Activated T-cell treated with anti-CD3 and anti-CD28 coated beads for 4 hours (primary cell): ENCODE data around the gene SPRR2F.
"Not testable (repeated sequence)": the region's sequence is repeated elsewhere in the genome, so short reads cannot be mapped to it uniquely, and the experiment has no call there.

ENCODE experiments used
- DNase-seq: peaks from one replicate; pipeline ENCODE4 v3.0.0-alpha.2; 2020

Gene SPRR2F, protein sequence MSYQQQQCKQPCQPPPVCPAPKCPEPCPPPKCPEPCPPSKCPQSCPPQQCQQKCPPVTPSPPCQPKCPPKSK

DNA sequence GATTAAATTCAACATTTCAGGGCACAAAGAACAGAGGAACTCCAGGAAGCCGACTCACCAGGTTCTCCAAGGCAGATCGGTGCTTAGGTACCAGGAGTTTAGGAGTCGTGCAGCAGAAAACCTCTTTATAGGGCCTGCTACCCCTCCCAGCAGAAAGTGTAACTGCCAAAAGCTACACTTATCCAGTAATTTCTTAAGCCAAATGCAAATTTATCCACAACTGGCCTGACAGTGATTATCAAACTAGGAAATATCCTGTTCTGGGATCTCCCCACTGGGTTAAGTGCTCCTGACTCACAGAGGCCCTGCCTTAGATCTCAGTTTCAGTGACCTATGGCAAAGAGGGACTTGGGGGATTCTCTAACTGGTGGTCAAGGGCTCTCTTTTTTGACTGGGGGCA, at the start of gene SPRR2F:
Gene SPRR2F (minus strand): TSS at position 101 of the 400 bp plus-strand sequence. CDS start 783 bp downstream, outside the sequence.
- DNase-seq: no peak

DNA sequence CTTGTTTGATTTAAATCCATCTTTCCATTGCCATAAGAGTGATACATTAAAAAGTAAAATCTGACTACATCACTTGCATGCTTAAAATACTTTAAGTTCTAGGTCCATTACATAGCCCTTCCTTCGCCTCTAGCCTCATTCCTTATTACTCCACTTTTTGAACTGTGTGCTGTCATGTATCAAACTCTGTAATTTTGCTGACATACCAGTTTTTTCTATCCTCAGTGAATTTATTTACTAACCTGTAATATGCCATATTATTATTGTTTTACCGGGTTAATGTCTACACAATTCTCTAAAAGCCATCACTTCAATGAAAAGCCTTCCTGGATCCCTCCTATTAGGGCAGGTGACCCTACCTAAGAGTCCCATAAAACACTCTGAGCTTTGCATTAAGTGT, 42.2 kb upstream of the SPRR2F start:
- no peak for DNase-seq

DNA sequence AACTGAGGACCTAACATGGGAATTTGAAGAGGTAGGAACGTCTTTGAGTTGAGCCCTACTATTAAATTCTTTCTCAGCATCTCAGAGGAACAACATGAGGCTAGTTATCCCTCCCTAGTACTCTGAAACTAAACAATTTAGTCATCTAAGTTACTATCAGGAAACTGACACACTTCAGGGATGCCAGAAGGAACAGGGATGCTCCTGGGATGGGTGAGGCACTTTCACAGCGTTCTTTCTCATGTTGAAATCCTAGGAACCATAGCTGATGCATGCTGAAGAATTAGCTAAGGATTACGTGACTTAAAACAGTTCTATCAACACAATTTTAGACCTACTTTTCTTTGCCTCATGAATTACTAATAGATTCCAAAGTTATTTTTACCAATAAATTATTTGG, 39.2 kb upstream of the SPRR2F start:
- DNase-seq: no peak

DNA sequence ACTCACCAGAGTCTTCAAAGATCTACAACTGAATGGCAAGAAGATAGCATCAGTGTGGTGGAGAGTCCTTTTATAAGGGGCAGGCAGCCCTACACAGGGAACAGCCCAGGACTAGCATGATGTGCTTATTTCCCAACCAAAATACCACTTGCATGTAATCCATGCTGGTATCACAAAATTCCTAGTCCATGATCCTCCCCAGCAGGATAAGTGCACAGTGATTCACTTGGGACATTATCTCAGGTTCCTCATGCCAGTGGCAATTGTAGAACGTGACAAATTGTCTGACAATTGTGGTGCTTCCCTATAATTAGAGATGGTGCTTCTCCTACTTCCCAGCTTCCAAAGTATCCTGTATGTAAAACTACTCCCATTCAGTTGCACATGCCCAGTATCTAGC, 37.5 kb upstream of the SPRR2F start, which contains the start of gene SPRR2G:
Gene SPRR2G (minus strand): TSS at position 45 of the 400 bp plus-strand sequence. CDS start 780 bp downstream, outside the sequence.
- DNase-seq: no peak

DNA sequence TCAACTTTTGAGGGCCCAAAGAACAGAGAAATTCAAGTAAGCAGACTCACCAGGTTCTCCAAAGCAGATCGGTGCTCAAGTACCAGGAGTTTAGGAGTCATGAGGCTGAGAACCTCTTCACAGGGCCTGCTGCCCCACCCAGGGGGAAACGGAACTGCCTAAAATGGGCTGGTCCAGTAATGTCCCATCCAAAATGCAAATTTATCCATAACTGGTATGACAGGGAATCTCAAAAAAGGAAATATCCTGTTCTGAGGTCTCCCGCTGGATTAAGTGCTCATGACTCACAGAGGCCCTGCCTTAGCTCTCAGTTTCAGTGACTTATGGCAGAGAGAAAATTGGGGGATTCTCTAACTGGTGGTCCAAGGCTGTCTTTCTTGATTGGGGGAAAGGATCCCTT, 28.1 kb upstream of the SPRR2F start:
- DNase-seq: no peak

DNA sequence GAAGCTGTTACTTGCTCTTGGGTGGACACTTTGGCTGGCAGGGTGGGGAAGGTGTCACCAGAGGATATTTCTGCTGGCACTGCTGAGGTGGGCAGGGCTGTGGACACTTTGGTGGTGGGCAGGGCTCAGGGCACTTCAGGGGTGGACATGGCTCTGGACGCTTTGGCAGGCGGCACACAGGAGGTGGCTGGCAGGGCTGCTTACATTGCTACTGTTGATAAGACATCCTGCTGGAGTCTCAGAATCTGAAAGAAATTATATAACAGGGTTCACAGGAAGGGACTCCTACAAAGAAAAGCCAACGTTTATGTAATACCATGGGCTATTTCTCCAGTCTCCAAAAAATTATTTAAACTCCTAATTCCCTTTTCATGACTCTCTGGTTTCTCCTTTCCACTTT, 27.2 kb upstream of the SPRR2F start:
- DNase-seq: no peak

DNA sequence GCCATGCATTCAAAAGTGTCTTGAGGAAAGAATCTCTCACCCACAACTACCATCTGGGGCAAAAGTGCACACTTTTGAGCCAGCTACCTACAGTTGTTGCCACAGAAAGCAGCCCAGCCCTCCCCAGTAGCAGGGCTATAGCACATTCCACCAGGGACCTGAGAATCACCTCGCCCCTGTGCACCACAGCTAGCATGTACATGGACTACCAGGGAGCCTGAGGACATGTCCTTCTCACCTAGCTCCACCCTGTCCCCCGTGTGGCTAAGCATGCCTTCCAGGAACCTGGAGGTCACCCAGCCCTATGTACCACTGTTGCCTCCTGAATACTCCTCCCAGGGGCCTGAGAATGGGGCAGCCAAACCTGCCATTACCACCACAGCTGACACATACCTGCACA, 20.4 kb upstream of the SPRR2F start:
- no peak for DNase-seq

DNA sequence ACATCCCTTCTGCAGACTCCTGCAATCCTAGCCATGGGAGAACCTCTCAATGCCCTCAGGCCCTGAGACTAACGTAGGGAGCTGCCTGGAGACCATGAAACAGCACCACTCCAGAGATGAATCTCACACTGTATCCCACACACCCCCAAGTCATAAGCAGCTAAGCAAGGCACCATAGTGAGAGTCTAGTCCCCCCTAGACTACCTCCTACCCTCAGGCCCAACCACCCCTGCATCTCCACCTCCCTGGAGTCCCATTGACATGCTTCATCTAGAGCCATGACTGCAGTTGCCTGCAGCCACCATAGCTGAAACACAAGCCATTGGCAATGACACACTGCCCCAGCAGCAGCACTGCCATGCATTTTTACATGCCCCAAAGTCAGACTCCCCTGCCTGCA, 20.0 kb upstream of the SPRR2F start:
- DNase-seq: no peak

DNA sequence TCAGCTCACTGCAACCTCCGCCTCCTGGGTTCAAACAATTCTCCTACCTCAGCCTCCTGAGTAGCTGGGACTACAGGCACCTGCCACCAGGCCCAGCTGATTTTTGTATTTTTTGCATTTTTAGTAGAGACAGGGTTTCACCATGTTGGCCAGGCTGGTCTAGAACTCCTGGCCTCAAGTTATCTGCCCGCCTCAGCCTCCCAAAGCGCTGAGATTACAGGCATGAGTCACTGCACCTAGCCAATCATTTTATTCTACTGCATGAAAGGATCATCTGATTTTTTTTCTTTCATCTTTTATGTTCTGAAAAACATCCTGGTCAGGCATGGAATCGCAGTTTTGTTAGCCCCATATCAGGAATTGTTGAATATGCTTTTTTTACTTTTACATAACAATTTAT, 15.4 kb upstream of the SPRR2F start:
- not testable (repeated sequence) for DNase-seq

DNA sequence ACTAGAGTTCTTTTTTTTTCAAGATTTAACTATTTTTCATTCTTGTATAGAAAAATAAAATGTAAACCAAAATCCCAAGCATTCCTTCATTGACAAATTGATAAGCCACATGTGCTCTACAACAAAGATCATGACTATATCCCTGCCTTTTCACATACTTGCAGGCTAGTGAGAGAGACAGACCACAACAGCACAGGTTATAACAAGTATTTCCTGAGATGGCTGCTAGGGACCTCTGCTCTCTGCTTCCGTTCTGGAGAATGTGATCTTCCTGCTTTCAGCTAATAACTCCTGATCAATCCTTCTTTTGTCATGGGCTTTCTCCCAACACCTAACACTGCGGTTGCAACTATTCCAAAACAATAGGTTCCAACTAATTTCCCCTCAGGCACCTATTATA, 14.0 kb upstream of the SPRR2F start:
- no peak for DNase-seq

DNA sequence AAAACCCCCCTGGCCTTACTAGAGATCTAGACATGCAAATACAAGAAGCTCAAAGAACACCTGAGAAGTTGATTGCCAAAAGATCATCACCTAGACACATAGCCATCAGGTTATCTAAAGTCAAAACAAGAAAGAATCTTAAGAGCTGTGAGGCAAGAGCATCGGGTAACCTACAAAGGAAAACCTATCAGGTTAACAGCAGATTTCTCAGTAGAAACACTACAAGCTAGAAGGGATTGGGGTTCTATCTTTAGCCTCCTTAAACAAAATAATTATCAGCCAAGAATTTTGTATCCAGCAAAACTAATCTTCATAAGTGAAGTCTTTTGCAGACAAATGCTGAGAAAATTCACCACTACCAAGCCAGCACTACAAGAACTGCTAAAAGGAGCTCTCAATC, 12.2 kb upstream of the SPRR2F start:
- DNase-seq: no peak

DNA sequence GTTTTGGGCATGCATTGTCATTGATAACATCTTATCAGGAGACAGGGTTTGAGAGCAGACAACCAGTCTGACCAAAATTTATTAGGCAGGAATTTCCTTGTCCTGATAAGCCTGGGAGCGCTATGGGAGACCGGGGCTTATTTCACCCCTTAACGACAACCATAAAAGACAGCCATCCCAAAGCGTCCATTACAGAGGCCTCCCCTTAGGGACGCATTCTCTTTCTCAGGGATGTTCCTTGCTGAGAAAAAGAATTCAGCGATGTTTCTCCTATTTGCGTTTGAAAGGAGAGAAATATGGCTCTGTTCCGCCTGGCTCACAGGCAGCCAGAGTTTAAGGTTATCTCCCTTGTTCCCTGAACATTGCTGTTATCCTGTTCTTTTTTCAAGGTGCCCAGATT, 10.5 kb upstream of the SPRR2F start:
- not testable (repeated sequence) for DNase-seq

DNA sequence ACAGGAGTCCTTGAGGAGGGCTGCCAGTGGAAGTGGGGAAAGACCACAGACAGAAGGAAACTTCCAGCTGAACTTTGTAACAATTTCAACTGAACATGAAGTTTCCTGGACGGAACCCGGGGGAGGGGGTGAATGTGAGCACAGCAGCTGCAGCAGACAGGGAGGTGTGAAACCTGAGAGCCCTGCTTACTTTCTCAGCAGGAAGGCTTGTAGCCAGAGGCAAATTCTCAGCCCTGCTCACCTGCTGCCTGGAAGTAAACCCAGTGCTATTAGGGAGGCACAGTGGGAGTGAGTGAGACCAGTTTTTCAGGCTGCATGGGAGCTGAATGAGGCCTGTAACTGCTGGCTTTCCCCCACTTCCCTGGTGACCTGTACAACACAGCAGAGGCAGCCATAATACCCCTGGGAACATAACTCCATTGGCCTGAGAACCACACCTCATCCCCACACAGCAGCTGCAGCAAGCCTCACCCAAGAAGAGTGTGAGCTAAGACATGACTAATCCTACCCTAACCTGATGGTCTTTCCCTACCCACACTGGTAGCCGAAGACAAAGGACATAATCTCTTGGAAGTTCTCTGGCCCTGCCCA, 9.6 kb upstream of the SPRR2F start:
- DNase-seq: no peak

DNA sequence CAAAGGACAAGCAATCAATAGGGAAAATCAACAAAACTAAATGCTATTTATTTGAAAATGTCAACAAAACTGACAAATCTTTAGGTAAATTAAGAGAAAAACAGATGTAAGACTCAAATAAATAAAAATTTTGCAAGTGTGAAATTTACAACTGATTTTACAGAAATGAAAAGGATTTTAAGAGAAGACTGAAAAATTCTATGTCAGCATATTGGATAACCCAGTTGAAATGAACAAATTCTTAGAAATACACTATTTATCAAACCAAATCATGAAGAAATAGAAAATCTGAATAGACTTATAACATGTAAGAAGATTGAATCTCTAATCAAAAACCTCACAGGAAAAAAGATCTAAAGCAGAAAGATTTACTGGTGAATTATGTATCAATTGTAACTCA, 7.6 kb upstream of the SPRR2F start:
- DNase-seq: no peak

DNA sequence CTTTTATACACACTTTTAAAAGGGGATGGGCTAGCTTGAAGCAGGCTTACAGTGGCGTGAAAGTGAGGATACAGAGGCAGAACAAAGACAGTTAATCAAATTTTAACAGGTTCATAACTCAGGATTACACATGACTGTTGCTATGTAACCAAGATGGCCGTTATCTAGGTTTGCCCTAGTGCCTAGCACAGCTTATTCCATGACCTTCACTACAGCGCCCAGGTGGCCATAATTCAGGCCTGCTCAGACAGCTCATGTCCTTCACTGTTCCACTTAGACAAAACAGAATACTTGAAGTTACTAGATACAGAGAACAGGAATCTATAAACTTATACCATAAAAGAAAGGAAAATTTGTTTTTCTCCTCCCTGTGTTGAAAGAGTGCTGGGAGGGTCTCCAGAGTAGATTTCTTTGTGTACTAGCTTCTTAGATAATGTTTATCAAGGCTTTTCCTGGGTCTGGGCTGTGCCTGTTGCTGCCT, 6.2 kb upstream of the SPRR2F start:
- DNase-seq: no peak

DNA sequence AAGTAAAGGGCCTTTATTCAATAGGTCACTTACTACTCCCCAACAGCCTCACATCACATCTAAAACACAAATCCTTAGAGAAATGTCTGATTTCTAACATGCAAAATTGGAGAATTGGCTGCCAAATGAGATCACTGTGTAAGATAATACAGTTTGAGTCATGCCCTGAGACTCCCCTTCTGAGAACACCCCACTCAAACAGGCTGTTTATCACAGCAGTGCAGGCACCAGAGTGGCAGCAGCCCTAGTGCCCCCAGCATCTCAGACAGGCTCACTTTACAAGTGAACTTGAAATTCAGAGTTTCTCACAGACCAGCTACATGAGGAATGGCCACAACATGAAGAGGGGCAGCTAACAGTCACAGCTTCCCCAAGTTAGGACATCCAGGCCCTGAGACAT, 1.9 kb upstream of the SPRR2F start:
- not testable (repeated sequence) for DNase-seq

DNA sequence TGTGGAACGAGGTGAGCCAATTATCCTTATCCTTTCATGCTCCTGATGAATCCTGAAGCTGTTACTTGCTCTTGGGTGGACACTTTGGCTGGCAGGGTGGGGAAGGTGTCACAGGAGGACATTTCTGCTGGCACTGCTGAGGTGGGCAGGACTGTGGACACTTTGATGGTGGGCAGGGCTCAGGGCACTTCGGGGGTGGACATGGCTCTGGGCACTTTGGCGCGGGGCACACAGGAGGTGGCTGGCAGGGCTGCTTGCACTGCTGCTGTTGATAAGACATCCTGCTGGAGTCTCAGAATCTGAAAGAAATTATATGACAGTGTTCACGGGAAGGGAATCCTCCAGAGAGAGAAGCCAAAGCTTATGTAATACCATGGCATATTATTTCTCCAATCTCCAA, 862 bp downstream of the SPRR2F start:
- DNase-seq: not testable (repeated sequence)

DNA sequence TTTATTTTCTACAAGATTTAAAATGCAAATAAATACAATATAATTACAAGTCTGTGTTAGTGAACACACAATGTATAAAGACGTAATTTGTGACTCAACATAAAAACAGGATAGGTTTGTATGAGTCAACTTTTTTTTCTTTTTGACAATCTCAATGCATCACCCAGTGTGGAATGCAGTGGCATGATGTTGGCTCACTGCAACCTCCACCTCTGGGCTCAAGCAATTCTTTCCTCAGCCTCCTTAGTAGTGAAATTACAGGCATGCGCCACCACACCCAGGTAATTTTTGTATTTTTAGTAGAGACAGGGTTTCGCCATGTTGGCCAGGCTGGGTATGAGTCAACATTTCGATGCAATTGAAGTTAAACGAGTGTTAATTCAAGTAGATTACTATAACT, 13.1 kb downstream of the SPRR2F start:
- no peak for DNase-seq

DNA sequence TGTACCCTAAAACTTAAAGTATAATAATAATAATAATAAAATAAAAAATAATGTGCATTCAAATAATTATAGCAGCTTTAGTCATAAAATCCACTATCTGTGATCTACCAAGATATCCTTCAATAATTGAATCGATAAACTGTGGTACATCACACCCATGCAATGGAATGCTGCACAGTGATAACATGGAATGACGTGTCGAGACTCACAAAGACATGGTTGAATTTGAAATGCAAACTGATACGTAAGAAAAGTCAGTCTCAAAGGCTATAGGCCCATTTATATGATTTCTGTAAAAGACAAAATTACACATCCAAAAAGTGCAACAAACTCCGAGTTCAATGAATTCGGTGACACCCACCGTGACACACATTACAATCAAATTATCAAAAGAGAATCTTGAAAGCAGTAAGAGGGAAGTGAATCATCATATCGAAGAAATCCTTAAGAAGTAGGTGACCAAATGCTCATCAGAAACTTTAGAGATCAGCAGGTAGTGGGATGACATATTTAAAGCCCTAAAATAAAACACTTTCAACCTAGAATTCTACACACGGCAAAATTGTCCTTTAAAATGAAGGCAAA, 13.8 kb downstream of the SPRR2F start:
- no peak for DNase-seq

DNA sequence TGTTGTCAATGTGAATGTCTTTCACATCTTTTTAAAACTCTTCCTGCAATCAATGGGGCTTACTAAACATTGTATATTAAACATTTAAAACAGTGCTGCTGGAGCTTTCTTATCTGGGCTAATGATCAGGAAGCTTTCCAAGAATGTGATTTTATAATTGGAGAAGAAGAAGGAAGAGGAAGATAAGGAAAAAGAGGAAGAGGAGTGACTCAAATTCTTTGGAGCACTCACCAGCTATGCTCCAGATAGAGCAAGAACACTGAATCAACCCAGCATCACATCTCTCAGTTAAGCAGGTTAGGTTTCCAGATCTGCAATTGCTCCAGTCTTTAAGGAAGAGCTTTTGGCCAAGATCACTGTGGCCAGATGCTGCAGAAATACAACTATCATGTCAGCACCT, 17.6 kb downstream of the SPRR2F start:
- no peak for DNase-seq

DNA sequence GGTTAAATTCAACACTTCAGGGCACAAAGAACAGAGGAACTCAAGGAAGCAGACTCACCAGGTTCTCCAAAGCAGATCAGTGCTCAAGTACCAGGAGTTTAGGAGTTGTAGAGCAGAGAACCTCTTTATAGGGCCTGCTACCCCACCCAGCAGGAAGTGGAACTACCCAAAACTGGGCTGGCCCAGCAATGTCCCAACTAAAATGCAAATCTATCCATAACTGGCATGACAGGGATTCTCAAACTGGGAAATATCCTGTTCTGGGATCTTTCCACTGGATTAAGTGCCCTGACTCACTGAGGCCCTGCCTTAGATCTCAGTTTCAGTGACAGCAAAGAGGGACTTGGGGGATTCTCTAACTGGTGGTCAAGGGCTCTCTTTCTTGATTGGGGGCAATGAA, 18.9 kb downstream of the SPRR2F start, which contains the start of gene SPRR2E:
Gene SPRR2E (minus strand): TSS at position 101 of the 400 bp plus-strand sequence. CDS start 775 bp downstream, outside the sequence.
- DNase-seq: no peak

DNA sequence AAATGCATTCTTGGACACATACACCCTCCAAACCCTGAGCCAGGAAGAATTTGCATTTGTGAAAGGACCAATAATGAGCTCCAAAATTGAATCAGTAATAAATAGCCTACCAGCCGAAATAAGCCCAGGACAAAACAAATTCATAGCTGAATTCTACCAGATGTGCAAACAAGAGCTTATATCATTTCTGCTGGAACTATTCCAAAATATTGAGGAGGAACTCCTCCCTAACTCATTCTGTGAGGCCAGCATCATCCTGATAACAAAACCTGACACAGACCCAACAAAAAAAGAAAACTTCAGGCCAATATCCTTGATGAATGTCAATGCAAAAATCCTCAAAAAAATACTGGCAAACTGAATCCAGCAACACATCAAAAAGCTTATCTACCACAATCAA, 25.7 kb downstream of the SPRR2F start:
- no peak for DNase-seq

DNA sequence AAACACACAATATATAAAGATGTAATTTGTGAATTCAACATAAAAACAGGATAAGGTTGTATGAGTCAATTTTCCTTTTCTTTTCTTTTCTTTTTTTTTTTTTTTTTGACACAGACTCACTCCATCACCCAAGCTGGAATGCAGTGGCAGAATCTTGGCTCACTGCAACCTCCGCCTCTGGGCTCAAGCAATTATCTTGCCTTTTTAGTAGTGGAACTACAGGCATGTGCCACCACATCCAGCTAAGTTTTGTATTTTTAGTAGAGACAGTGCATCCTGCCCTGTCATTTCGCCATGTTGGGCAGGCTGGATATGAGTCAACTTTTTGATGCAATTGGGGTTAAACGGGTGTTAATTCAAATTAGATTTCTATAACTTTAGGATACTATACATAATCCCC, 31.6 kb downstream of the SPRR2F start:
- no peak for DNase-seq
